GM12891 (cell line): Measurements from ENCODE around the gene SPON1.

Experiments used
- POLR2A ChIP-seq: IDR thresholded peaks from 2 replicates; pipeline ENCODE4 v1.6.1; 2011; ENCODE audit warnings: low read depth, low read length, control low read depth
- POLR2AphosphoS5 ChIP-seq: IDR thresholded peaks from 2 replicates; pipeline ENCODE4 v1.6.1; 2011; ENCODE audit warnings: low read depth, low read length, control low read depth
- TAF1 ChIP-seq: IDR thresholded peaks from 2 replicates; pipeline ENCODE4 v1.6.1; 2011; ENCODE audit warnings: low read depth, low read length, control low read depth

DNA sequence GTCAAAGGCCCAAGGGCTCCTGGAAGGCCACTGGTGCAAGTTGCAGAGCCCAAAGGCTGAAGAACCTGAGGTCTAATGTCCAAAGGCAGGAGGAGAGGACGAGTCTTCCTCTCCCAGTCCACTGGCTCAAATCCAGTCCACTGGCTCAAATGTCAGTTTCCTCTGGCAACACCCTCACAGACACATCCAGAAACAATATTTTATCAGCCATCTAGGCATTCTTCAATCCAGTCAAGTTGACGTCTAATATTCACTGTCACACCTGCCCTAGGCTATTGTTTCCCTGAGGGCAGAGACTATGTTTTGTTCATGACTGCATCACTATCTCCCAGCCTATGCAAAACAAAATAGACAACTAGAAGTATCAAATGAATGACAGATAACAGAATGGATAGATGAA is 148.1 kb downstream of the SPON1 start:
- TF ChIP-seq POLR2A (no peak), POLR2AphosphoS5 (no peak), TAF1 (no peak)
